Dermis blood vessel endothelial cell (primary cell): ENCODE results near the gene LRRC32. TPM values are rescaled to one million over a fixed set of nuclear protein-coding genes. Genes with fewer than 3 reads are reported as not detected.

Experiments used
- DNase-seq: peaks from one replicate; pipeline ENCODE4 v3.0.0; 2010
- total RNA-seq: library from RNA; depleted of rRNA; stranded (reverse); fragments of >200 nt; gene quantifications from 2 replicates; pipeline ENCODE4 v1.2.3, GENCODE V29; 2014

LRRC32 gene
- total RNA-seq, 1 donor from 2014 or later = 80.8 TPM

DNA sequence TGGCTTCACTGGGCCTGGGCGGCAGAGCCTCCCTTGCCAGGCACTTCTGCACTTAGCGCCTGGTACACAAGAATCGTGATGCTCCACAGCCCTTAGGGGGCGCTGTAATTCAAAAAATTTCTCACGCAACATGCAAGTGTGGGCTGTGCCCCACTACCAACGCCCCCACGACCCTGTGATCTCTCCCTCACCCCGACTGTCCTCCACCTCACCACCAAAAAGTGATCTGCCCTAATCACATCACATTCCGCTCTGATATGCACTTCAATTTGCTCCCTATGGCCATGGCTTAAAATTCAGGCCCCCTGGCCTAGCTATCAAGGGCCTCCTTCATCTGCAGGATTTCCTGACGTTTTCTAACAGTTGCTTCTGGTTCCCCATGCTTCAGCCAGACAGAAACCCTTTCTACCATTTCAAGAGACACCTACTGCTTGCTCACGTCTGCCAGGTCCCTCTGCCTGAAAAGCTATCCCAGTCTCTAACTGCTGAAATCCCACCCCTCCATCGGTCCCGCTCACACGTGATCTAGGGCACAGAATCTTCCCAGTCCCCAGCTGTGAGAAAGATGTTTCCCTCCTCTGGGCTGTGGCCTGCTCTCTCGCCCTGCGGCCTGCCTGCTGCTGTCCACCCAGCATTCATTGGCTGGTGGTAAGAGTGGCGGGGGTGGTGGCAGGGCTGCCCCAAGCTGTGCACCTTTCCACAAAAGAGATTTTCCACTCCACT is 27.9 kb upstream of the LRRC32 start:
- peak; percentile 28 for DNase-seq

DNA sequence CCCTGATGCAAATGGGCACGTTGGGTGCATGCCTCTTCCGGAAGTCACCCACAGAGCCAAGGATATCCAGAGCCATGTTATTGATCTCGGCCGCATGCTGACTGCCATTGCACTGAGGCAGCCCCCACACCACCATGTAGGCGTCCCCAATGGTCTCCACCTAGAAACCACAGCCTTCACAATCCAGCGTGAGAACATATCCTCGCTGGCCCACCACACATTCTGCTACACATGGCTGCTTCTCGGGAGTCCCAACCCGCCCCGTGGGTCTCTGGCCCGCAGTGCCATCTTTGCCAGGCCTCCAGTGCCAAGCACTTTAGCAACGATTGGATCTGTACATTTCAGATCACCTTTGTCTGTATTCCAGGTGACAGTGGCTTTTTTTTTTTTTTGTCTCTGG is 26.2 kb upstream of the LRRC32 start:
- no peak for DNase-seq

DNA sequence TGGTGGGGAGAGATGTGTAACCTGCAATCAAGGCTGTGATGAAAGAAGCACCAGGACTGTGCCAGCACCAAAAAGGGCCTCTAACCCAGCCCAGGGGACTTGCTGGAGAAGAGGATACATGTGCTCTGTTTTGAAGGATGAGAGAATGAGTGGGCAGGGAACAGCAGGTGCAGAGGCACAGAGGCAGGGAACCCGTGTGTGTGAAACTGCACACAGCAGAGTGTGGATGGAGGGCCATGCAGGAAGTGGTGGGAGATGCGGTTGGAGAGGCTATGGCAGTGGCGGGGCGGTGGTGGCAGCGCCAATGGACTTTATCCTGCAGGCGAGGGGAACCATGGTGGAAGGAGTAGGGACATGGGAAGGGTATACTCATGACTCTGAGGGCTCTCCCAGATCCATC is 25.2 kb upstream of the LRRC32 start:
- DNase-seq = no peak

DNA sequence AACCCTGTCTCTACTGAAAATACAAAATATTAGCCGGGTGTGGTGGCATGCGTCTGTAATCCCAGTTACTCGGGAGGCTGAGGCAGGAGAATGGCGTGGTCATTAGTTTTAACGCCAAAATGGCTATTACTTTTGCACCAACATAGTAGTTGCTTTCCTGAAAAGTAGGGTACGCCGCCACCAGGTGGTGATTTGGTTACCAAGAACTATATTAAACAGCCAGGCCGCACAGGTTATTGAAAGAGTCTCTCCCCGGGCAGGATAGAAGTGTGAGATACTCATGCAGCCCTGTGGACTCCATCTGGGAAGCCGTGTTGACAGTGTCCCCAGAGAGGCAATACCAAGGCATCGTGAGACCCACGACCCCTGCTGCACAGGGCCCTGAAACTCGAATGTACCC is 24.6 kb upstream of the LRRC32 start:
- DNase-seq = peak; percentile 61

DNA sequence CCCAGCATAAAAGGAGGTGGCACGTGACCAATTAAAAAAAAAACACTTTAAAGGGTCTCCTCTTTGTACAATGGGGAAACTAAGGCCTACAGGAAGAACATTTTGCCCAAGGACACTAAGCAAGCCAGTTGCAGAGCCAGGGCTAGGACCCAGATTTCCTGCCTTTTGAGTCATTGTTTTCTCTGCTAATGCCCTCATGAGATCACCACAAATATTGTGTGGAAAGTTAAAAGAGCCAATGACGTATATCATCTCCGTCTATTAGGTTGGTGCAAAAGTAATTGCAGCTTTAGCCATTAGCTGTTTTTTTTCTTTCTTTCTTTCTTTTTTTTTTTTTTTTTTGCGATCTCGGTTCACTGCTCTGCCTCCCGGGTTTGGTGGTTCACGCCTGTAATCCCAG is 24.1 kb upstream of the LRRC32 start:
- DNase-seq = peak; percentile 93

DNA sequence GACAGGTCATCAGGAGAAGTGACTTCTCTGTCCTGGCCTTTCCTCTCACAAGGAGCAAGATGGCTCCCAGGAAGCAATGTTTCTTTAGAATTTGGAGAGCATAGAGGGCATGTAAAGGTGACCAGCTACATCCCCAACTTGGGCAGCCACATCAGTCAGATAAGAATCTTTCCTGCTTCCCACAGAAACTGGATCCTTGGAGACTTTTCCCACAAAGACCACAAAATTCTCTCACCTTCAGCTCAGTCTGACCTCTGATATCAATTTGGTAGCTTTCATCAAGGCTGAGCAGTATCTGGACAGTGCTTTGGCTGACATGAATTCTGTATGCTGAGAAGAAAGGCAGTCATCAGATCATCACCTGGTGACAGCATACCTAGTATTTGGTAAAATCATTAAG is 23.3 kb upstream of the LRRC32 start:
- no peak for DNase-seq

DNA sequence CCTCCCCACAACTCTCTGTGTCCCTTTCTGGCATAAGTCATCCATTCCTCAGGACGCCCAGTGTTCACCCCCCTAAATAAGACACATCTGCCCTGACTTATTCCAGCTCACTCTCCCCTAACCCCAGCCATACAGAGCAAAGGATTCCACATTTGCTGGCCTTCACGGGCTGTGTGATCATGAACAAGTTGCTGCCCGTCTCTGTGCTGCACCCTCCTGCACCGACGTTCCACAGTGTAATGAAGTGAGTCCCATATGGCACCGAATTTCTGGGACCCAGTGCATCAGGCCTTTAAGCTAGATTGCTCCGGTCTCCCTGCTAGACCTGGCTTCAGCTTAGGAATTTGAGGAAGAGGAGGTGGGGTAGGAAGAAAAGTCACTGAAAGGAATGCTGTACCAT is 22.4 kb upstream of the LRRC32 start:
- no peak for DNase-seq

DNA sequence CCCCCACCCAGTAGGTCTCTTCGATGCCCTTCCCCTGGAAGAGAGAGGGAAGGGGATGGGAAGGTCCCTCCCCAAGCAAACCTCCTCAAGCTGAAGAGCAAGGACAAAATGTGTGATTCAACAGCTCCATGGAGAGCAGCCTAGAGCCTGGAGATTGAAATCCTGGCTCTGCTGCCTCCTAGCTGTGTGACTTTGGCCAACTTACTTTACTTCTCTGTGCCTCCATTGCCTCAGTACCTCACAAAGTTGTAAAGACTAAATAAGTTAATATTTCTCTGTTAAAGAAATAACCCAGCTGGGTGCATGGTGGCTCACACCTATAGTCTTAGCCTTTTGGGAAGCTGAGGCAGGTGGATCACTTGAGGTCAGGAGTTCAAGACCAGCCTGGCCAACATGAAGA is 21.1 kb upstream of the LRRC32 start:
- no peak for DNase-seq

DNA sequence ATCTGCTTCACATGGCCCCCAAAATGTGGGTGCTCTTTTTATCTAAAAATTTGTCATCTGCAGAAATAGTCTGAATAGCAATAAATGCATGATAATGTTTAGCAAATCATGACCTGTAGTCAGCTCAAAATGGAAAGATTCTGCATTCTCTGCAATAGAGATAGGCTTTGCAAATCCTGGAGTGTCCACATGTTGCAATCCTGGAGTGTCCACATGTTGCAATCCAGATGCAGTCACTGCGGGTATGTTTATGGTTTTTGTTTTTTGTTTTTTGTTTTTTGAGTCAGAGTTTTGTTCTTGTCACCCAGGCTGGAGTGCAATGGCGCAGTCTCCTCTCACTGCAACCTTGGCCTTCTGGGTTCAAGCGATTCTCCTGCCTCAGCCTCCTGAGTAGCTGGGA is 20.2 kb upstream of the LRRC32 start:
- DNase-seq = no peak

DNA sequence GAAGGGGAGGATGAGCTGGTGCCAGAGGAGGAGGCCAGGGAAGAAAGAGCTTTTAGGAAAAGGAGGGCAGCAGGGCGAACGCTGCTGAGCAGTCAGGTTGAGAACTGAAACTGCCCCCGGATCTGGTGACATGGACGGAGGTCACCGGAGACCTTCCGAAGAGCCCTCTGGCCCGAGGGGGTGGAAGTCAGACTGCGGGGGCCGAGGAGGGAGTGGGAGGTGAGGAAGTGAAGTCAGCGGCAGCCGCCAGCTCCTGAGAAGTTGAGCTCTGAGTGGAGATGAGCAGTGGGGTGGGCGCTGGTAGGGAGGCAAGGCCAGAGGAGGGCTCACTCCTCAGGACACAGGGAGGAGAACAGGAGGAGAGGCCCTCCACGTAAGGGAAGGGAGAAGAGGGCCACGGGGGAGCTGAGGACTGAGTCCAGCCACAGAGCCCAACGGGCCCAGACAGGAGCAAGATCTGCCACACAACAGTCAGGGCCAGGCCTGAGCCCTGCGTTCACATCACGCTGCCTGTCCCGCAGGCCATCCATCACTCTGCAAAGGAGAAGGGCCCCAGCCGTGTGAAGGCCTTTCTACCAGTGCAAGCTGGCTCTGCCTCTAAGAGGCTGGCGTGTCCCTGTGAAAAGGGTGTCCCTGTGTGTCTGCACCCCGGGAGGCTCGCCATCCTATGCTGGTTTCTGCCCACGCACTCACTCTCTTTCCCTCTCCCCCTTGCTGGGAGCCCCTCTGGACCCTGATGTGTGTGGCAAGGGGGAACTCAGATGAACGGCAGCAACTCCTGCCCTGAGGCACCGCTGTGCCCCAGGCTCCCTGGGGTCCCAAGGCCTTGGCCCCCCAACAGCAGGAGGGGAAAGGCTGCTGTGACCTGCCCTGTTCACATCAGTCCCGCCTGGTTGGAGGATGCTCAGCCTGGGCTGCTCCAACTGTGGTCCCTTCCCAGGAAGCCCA is 19.0 kb upstream of the LRRC32 start:
- no peak for DNase-seq

DNA sequence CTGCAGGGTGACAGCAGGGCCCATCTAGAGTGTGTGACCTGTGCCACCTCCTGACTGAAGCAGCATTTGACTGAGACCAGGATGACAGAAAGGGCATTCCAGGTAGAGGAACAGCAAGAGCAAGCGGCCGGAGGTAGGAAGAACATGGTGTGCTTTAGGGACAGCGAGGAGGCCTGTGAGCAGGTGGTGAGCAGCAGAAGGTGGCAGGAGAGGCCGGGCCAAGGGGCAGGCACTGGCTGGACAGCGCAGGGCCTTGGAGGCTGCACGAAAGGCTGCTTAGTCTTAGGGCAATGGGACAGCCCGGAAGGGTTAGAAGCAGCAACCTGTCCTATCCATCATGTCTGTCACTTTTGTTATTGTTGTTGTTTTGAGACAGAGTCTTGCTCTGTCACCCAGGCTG is 17.6 kb upstream of the LRRC32 start:
- DNase-seq = no peak

DNA sequence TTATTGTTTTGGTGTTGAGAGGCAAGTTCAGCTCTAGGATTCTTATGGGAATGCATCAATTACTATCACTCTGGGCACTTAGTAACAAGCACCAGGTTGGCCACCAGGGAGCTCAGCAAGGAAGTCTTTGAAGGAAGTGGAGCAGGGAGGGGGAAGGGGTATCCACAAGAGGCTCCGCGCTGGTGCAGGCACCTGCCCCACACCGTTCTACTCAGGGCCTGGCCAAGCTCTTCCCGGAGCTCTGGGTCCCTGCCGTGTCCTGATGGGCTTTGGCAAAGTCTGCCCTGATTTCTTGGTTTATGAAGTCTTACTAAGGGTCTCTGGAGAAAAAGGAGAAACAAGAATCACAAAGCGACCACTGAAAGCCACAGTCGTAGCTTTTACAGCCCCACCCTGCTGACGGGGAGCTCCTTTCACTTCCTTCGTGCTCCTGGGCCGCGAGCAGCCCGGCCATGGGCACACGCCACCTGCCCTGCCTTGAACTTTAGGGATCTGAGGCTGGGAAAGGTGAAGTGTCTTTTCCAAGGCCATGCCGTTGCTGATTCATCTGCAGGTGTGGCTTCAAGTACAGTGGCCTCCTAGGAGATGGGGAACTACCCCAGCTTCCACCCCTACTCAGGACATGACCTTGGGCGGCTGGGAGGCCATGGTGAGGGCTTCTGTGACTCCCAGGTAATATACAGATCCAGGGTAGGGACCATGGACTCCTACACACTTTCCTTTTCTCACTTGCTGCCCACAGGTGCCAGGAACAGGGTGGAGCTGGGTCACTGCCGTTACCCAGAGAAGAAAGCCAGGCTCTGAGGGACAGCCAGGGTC is 15.9 kb upstream of the LRRC32 start:
- no peak for DNase-seq

DNA sequence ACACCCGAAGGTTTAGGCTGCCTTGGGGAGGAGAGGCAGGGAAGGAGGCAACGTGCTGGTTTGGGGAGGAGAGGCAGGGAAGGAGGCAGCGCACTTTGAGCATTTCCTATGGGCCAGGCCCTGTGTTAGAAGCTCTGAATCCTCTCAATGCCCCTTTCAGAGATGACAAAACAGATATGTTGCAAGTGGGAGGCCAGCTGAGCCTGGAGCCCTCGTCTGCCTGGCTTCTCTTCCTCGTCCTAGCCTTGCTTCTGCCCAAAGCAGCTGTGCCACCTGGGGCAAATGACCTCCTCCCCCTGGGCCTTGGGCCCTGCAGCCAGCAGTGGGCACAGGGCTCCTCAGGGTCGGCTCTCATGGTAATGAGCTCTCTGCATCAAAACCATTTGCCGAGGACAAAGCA is 15.3 kb upstream of the LRRC32 start:
- no peak for DNase-seq

DNA sequence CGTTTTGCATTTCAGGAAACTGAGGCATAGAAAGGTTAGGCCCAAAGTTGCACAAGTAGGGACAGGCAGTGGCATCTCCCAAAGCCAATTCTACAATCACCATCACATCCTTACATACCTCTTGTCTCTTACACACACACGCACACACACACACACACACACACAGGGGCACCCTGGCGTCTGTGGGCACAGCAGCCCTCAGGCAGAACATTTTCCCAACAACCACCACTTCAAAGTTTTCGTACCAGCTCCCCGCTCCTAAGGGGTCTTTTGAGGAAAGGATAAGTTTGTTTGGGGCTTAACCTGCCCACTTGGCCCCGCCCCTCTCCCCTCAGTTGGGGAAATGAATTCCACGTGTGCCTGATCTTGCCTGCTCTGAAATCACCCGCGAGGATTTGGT is 14.7 kb upstream of the LRRC32 start:
- DNase-seq = no peak

DNA sequence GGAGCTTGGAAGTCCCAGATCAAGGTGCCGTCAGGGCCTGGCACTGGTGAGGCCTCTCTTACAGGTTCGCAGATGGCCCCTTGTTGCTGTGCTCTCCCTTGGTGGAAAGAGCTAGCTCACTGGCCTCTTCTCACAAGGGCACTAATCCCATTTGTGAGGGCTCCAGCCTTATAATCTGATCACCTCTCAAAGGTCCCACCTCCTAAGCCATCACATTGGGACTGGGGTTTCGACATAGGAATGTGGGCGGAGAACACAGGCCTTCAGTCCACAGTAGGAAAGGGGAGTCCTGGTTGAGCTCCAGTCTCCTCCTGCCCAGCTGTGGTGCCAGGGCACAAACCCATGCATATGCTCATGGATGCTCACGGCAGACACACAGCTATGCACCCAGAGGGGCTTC is 14.0 kb upstream of the LRRC32 start:
- no peak for DNase-seq

DNA sequence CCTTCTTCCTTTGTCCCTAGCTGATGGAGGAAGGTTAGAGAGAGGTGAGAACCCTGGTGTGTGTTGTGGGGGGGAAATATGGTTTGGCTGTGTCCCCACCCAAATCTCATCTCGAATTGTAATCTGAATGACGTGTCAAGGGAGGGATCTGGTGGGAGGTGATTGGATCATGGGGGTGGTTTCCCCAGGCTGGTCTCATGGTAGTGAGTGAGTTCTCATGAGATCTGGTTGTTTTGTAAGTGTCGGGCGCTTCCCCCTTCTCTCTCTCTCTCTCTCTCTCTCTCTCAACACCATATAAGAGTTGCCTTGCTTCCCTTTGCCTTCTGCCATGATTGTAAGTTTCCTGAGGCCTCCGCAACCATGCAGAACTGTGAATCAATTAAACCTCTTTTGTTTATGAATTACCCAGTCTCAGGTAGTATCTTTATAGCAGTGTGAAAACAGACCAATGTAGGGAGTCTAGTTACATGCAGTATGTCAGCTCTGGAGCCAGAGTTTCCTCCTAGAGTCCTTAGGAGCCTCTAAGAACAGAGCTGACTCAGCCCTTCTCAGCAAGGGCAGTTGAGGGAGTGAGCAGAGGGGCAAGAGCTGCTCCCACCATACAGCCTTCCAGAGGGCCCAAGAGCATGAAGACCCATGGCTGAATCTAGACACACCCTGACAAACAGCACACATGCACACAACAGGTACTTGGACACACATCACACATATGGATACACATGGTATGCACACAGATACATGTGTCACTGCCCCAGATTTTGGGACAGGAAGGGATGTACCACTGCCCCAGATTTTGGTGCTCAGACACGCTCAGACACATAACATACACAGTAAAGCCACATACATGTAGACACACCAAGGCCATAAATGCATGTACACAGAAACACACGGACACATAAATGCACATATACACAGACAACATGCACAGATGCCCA is 12.9 kb upstream of the LRRC32 start:
- no peak for DNase-seq

DNA sequence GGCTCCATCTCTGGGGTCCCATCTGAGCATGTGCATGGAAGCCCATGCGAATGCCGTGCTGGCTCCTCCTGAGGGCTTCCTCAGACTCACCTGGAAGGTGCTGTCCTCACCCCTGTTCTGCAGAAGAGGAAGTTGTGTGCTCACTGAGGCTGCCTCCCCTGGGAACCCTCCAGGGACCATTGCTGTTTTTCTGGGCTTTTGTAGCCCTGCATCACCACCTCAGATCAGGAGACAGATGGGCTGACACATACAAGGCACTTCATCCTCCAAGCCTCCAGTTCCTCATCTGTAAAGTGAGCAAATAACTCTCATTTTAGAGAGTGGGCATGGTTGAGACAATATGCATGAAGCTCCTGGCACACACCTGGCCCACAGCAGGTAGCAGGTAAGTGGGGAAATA is 12.1 kb upstream of the LRRC32 start:
- DNase-seq = no peak

DNA sequence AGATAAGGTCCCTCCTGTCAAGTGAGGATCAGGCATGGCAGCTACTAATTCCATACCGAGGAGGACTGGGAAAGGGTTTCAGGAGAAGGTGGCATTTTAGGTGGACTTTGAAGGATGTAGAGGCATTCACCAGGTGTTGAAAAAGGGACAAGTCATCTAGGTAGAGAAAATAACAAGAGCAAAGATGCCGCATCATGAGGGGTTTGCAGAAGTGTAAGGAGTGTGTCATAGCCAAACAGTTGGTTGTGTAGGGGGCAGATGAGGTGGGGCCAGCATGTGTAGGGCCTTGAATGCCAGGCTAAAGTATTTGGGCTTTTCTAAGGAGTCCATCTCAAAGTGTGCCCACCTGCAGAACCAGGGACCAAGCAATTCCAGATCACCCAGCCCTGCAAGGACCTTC is 11.6 kb upstream of the LRRC32 start:
- no peak for DNase-seq

DNA sequence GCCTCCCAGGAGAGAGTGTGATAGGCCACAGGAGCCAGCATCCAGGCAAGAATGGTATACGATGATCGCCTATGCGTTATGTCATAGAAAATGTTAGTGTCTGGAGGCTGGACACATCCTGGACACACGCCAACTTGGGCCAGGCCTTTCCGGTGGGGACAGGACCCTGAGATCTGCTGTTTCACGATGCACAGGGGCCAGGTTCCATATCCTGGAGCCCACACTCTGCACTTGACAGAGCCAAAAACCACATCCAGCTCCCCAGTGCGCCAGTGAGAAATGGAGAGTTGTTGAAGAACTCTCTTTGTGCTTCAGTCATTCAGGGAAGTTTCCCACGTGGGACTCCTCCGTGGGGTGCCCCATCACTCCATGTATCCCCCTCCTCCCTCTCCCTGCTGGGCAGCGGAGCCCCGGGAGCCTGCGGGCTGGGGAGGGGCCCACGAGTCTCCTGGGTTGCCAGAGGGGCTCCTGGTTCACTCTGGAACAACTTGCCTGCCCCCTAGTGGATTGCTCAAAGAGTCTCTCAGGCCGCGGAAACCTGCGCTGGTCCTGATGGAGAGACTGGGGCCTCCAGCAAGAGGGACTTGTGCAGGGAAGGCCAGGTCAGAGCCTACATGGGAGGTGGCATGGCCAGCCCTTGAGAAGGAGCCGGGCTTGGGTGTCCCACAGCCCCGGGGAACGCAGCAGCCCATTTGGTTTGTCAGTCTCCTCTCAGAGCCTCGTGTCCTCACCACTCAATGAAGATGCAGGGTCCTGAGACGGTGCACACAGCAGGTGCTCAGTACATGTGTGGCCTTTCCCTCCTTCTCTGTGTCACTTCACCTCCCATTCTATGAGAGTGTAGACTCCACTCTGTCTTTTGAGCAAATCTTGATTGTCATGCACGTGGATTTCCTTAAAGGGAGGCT is 10.2 kb upstream of the LRRC32 start:
- peak; percentile 85 for DNase-seq

DNA sequence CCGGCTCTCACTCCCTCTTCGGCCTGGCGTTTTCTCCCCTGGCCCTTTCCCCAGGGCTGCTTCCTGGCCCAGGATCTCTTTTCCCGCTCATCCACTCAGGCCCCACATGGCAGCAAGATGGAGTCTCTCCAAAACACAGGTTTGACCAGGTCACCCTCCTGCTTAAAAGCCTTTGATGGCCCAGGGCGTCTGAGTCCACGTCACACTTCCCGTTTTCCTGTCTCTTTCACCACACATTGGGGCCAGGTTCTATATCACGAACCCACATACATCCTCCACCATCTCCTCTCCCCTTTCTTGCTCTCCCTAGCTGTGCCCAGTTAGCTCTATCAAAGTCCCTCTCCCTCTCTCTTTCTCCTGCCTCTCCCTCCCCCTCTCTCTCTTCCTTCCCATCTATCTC is 7.8 kb upstream of the LRRC32 start:
- DNase-seq = no peak

DNA sequence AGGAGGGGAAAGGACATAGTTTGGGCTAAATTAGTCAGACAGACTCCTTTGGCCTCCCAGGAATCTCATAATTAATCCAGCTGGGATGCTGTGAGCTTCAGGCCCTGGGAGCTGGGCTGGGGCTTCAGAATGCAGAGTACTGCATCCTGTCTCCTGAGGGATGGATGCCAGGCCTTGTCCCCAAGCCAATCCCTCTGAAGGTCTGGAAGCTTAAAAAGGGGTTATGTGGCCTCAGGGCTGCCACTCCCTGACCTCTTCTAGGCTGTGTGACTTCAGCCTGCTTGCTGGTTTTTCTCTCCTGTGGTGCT is 6.9 kb upstream of the LRRC32 start:
- no peak for DNase-seq
